GM19467 (cell line): ENCODE results near the gene KEL.

ENCODE experiments used
- ATAC-seq: cut with Tn5 transposase; IDR thresholded peaks from one replicate; pipeline ENCODE4 v1.9.1; 2021; ENCODE audit warnings: mild to moderate bottlenecking, moderate library complexity; ENCODE audit not compliant: unreplicated experiment

The KEL gene

DNA sequence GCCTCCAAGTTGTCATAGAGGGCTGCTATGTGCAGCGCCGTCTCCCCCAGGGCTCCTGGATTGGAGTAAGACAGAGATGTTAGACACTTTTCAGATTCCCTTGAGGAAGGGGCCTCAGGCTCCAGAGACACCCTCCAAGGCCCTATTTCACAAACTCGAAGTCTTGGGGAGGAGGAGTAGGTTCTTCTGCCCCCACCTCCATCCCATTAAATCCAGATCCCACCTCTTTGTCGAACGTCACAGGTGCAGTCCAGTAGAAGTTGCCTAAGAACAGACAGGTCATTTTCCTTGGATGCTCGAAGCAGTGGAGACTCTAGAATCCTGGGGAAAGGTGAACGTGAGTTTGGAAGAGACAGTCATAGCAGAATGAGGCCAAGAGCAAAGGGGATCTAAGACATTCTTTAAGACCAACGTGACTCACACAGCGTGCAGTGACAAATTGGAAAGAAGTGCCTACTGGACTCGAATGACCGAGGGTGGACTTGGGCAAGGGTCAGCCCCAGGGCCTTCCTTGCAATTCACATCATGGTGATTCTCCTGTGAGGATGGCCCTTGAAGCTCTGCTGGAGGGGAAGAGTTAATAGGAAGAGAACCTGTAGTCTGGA lies 31.9 kb downstream of the KEL start:
- no peak for ATAC-seq

DNA sequence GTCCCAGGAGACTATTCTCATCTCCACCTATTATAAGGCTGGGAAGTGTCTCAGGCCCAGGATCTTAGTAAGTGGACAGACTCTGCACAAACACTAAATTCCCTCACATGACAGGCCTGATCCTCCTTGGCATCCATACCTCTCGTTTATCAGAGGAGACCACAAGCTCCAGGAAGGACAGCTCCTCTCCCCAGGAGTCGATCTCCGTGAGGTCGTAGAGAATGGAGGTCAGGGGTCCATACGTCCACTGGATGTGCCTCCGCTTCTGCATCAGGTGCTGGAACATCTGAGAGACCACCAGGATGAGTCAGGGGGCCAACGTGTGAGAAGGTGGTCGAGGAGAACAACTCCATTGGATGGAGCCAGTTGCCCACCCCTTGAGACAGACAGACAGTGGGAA lies 34.2 kb downstream of the KEL start:
- ATAC-seq = no peak

DNA sequence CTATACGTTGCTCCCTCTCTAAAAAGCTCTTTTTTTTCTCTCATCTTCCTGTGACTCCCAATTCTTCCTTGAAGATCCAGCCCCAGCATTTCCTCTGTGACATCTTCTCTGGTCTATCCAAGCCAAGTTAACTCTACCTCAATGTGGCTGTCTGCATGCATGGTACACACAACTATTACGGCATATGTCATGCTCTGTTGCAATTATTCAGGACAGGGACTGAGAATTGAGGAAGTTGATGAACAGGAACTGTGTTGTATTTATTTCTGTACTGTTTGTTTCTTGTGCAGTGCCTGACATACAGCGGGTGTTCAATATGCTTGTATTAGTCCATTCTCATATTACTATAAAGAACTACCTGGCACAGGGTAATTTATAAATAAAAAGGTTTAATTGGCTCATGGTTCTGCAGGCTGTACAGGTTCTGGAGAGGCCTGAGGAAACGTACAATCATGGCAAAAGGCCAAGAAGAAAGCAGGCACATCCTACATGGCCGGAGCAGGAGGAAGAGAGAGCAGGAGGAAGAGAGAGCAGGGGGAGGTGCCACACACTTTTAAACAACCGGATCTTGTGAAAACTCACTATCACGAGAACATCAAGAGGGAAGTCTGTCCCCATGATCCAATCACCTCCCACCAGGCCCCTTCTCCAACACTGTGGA lies 34.9 kb downstream of the KEL start:
- no peak for ATAC-seq

DNA sequence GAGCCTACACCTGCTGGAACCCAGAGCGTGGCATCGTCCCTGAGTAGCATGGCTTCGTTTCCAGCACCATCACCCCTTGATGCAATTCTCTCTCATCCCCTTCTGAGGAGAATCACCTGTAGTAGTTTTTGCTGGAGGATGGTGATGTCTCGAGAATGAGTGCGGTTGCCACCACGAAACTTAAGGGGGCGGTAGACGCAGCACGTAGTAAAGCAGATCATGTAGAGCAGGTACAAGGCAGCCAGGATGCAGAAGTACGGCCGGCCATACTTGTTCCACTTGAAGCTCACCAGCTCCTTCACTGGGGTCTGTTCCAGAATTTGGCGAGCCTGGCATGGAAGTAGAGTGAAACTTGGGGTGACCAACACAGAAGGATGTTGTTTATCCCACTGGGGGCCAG lies 36.8 kb downstream of the KEL start:
- ATAC-seq = no peak

DNA sequence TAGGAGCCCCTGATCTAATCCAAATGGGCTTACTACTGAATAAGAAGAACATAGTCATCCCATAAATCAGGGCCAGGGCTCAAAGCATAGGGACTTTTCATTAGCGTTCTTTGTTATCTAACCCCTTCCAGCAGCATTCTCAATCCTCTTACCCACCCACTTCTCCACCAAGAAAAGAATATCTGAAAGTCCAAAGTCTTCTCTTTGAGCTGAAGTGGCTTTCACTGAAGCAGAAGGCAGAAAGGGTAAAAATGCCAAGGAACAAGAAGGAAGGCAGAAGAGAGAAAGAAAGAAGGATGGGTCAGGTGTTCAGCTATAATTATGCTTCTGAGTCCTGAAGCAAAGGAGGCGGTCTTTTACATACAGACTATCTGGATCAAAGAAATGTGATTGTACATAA lies 38.8 kb downstream of the KEL start:
- ATAC-seq = no peak

DNA sequence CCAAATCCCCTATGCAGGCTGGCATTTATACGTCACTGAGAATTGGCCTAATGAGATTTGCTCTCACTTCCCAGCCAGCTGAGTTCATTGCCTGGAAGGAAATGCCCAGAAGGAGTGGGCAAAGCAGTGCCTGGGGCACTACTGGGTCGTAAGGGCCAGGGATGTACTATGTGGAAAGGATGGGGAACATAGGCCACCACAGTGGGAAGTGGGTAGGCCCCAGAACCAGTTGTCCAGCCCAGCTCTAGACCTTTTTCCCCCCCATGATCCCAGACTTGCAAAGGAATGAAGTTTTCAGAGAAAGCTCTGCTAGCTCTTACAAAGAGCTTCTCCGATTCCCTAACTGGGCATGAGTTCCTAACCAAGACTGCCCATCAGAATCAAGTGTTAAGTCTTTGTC lies 42.5 kb downstream of the KEL start:
- no peak for ATAC-seq

DNA sequence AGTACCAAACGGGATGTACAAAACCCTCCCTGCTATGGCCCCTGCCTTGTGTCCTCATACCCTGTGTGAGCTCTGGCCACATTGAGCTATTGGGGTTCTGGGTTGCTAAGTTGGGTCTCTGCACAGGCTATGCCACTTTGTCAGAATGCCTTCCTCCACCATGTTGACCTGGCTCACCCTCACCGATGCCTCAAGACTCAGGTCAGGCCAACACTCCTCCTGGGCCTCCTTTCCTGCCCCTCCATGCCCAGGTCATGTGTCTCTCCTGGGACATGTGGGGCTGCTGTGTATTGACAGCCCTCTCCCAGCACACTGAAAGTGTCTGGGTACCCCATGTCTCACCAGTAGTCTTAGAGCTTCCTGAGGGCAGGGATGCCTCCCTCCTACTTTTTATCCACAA lies 43.3 kb downstream of the KEL start:
- ATAC-seq = no peak

DNA sequence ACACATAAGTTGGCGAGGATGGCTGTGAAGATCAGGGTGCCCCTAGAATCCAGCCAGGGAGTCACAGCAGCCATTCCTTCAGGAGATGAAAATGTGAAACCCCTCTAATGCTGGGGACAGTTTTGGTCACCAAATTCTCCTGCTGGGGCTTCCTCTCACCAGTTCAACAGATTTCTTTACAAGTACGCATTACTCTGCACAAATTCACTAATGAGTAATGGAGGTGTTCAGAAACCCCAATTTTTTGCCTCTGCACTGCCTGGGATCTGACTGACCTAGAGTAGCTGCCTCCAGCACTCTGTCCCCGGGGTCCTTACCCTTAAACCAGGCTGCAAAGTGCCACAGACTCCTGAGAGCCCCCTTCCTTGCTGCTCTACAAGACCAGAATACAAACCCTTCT lies 44.7 kb downstream of the KEL start:
- no peak for ATAC-seq

DNA sequence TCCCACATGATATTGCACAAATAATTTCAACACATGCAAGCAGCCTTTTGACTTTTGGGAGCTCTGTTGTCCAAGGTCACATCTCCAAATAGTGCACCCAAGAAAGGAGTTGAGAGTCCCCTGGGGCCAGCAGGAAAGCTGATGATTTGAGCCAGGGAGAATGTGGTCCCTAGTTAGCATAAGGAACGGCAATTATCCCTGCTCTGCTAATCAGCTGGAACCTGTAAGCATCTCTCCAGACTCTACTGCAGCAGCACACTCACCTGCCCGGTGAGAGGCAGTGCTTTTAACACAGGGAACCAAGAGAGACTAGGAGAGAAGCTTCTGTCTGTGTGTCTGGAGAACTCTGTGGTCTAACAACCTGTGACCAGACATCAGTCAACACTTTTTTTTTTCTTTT lies 45.7 kb downstream of the KEL start:
- ATAC-seq = no peak

DNA sequence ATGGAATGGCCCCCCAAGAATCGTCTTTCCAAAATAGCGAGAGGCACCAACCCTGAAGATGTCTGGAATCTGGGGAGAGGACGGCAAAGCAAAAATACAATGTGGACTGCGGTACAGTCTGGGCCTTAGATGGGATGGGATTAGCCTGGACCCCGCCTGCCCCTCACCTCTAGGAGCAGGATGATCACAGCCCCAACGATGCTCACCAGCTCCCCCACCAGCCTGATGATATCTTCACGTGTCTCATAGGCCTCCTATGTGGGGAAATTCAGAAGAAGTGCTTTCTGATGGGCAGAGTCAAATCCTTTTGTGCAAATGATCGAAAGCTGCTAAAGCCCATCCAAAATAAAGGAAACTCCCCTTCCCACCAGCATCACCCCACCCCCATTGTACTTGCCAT lies 46.8 kb downstream of the KEL start:
- no peak for ATAC-seq

DNA sequence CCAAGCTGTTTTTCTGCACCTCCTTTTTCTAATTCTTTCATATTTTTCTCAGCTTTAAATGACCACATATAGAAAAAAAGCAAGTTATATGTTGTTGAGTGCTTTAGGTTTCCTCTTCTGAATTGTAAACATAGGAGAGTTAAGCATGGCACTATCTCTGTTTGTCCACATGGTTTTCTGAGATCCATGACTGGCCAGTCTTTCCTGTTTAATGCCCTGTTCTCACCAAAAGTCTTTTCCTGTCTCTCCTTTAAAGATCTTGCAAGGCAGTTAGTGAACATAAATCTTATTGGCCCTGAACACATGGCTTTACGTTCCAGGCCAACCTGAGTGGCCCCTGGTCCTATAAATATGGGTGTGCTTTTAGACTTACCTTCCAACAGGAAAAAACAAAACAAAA lies 48.0 kb downstream of the KEL start:
- ATAC-seq = no peak

DNA sequence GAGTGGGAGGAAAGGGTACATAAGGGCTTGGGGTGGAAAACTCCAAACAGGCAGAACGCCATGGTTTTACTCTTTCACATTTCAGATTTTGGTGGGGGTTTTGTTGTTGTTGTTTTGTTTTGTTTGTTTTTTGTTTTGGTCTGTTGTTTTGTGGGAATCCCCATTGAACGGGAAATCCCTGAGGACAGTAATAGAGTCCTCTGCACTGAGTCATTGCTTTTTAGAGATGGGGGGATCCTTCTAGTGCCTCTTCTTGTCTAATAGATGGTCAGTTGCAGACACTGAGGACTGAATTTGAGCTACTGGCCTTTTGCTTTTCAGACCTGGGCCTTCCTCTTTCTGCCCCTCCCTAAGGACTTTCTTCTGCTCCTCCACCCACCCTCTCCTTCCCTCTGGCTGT lies 48.6 kb downstream of the KEL start:
- no peak for ATAC-seq

DNA sequence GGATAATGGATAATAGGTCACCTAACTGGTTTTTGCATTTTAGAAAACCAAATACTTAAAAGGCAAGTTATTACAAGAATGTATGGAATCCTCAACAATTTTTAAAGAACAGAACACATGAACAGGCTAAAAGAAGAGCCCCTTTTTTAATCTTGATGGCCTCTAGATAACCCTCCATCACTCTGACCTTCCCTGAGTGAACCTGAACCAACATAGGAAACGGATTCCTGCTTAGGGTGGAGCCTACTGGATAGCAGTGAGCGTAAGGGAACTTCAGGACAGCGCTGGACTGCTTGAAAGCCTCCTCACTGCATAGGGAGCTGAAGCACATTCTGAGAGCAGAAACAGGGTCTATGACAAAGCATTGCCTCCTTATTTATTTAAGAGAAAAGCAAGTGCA lies 49.1 kb downstream of the KEL start:
- no peak for ATAC-seq

DNA sequence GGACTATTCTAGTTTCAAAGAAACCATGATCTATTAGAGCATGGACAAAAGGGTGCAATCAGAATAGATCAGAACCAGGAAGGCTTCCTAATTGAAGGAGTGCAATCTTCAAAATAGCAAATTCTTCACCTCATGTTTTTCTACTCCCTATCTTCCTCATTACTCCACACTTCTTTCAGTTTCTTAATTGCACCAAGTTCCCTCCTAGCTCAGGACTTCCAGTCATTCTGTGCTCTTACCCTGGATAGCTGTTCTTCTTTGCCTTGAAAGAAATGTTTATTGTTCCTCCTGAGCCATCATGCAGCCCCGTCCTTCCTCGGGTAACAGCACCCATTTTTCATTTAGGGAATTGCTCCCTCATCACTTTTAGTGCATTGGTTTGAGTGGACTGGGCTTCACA lies 51.7 kb downstream of the KEL start:
- no peak for ATAC-seq

DNA sequence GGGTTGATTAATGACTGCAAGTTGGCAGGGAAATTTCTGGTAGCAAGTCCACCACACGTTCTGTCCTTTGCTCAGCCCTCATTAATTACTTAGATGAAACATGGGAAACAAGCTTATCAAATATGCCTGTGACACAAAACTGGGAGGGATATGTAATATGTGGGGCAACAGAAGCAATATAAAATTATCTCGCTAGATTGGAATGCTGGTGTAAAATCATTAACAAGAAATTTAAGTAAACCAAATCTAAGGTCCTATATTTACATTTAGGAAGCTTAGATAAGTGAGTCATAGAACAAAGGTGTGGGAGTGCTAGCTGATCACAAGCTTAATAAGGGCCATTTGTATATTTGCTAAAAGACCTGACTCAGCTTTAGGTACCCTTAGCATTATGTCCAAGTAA lies 52.1 kb downstream of the KEL start:
- no peak for ATAC-seq

DNA sequence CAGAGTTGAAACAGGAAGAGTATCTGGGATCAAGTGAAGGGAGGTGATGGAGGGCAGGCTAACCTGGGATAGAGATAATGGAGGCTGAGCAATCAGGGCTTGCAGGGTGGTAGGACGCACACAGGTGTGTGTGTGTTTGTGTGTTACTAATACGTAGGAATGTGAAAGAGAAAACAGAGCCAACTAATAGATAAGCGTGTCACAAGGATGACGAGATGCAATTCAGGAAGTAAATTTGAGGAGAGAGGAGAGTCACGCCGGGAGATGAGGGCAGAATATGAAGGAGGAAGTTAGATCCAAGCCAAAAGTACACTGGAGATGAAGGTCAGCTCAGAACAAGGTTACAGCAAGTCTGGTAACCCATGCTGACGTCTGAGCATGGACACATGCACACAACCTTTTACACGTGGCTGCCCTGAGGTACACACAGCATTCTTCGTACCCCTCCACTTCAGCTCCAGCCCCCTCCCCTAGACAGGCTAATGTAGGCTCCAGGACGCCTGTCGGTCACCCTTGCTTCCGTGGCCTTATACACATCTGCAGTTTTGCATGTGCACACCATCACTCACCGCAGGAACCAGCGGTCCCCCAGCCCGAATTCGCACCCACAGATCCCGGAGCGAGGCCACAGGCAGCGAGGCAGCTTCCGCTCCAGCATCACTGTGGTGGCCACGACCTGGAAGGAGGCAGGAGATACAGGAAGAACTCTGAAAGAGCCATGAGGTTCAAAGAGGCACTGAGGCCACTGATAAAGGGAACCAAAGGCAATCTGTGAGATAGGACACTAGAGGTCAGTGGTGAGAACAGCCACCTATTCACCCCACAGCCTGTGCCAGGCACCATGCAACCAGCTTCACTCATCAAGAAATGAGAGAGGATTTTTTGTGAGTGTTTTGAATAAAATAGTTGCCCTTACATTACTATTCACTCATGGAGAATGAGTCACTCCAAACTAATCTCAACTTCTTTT lies 53.0 kb downstream of the KEL start:
- no peak for ATAC-seq

DNA sequence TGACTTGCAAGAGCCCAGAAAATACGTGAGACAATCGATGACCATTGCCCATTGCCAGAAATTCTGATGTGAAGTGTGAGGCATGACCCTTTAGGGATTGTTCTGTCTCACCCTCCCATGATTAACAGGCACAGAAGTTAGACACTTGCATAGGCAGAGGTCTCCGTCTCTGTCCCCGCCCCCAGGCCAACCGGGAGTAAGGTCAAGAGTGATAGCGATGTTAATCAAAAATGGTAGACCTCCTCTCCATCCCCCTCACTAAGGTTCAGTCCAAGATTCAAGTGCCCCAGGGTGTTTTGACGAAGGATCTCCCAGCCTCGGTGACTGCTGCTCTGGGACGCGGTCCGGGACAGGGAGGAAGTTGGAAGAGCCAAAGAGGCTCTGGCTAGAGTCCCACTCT lies 53.9 kb downstream of the KEL start:
- ATAC-seq = no peak

DNA sequence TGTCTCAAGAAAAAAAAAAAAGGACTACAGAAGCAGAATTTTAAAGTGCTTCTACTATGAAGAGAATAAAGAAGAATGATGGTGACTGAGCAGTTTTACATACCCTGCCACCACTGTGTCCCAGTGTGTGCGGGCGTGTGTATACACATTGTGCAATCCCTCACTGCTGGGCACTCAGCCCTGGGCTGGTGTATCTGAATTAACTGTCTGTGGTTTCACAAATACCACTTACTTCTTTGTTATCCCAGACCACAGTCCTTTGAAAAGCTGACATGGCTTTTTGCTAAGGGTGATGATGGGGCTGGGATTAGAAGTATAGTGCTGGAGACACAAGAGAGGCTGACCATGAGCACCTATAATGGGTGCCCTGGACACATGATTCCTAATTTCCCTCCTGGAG lies 55.5 kb downstream of the KEL start:
- no peak for ATAC-seq

DNA sequence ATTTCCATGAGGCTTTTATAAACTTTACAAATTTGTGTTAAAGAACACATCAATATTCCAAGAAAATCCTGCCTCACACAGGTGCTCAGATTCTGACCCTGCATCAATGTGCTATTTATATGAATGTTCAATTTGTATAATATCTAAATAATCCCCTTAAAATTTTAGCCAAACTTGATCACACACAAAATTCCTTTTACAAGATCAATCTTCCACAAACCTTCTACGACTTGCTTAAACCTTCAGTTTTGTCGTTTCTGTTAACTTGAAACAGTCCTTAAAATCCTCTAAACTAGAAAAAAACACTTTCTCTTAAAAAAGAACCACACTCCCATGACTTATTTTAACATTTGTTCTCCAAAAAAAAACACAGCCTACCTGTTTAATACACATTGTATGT lies 56.4 kb downstream of the KEL start:
- no peak for ATAC-seq

DNA sequence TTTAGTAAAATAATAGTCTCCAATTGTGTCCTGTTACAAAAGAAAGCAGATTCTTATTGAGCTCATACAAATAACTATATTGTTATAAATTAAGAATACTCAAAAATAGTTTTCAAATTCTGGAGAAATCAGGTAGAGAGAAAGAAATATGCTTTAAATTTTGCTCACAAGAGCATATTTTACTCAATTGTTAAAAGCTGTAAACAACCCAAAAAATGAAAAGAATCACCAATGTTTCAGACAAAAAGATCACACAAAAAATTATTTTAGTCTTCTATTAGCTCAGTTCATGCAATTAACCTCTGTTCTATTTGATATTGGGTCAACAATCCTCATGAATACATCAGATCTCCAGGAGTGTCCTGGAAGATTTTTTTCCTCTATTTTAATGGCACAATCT lies 58.0 kb downstream of the KEL start:
- ATAC-seq = no peak

DNA sequence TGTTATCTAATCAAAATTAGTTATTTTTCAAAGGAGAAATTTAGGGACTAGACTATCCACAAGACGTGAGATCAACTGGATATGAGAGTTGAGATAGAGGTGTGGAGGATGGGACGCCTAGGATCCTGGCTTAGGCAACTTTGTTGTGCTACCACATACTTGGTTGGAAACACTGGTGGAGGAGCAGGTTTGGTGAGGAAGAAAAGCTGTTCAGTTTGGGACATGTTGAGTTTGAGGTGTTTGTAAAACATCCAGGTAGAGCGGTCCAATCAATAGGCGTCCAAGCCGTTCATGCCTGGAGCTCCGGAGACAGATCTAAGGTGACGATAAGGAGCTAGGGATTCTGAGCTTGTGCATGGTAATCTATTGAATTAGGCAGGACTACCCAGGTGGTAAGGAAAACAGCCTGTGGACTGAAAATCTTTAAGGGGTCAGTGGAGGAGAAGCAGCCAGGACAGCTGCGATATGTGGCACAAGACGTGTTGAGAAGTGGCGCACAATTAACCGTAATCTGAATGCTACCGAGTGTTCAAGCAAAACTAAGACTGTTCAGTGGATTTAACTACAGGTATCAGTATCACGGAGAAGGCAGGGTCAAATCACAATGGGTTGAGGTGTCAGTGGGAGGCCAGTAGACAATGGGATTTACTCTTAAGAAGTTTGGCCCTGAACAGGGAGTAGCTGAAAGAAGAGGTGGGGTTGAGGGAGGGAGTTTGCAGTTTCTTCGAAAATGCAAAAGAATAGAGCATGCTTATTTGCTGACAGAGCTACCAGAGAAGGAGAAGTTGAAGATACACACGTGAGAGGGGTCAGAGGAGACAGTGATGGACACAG lies 60.5 kb downstream of the KEL start:
- no peak for ATAC-seq
